Measurements from ENCODE around the gene CACNB4.
A peak's percentile ranks its signal among the peaks of the same experiment; 100 is the strongest.
"Not testable (repeated sequence)": the region's sequence is repeated elsewhere in the genome, so short reads cannot be mapped to it uniquely, and the experiment has no call there.

Gene CACNB4

GRCh38 chr2:152097801-152098495, 896 bp downstream of the CACNB4 start:
- Mint-ChIP-seq H3K27ac (peak overlapping the region; percentile 51), H3K4me1 (peaks cover 27 to 42% of the 10 kb centered on the region in 2 donors), H3K36me3 (no peaks in the 10 kb centered on the region), H3K9me3 (no peaks in the 10 kb centered on the region), H3K27me3 (peaks cover 27 to 31% of the 10 kb centered on the region in 2 donors), H3K4me3 (peak overlapping the region; percentile 83 to 94)
- DNase-seq, result no peak
- peak; percentile 47 to 54 for ATAC-seq (replicated peaks)

- DNase-seq (no peak), ATAC-seq (replicated peaks) (peak in 1 of 2 donors; percentile 22)
- H3K27ac Mint-ChIP-seq, result peak overlapping the region; percentile 51
- peaks cover 27 to 42% of the 10 kb centered on the region in 2 donors for H3K4me1 Mint-ChIP-seq
- H3K36me3 Mint-ChIP-seq, result no peaks in the 10 kb centered on the region
- peaks cover 27 to 31% of the 10 kb centered on the region in 2 donors for H3K27me3 Mint-ChIP-seq
- H3K4me3 Mint-ChIP-seq, result peak overlapping the region; percentile 83 to 94
- no peaks in the 10 kb centered on the region for H3K9me3 Mint-ChIP-seq
Observed at GRCh38 chr2:152097290-152097800, 1.5 kb downstream of the CACNB4 start.

DNA sequence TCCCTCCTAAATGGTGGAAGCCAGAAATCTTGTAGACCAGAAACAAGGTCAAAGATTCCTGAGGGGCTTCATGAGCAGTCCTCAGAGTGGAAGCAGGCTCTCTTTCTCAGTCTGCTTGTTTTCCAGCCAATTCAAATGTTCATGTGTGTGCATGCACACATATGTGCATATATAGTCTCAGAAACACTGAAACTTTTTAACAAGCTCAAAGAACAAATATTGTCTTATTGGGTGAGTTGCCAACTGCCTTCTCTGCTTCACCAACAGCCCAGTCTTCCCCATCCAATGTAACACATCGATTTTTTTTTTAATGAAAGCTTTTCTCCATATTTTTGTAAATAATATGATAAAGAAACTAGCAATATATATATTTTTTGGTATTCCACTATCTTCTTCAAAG, 3.7 kb downstream of the CACNB4 start:
- Mint-ChIP-seq H3K9me3 (no peaks in the 10 kb centered on the region), H3K27ac (no peak overlapping the region), H3K4me1 (peaks cover 24 to 42% of the 10 kb centered on the region in 2 donors), H3K36me3 (no peaks in the 10 kb centered on the region), H3K4me3 (no peak overlapping the region), H3K27me3 (peaks cover 22 to 27% of the 10 kb centered on the region in 2 donors)
- DNase-seq (no peak), ATAC-seq (replicated peaks) (no peak)

GRCh38 chr2:152094014-152094413, 4.8 kb downstream of the CACNB4 start:
- DNase-seq (no peak), ATAC-seq (replicated peaks) (no peak)
- peaks cover 18 to 39% of the 10 kb centered on the region in 2 donors for H3K4me1 Mint-ChIP-seq
- H3K27me3 Mint-ChIP-seq, result peaks cover 12 to 15% of the 10 kb centered on the region in 2 donors
- H3K9me3 Mint-ChIP-seq, result no peaks in the 10 kb centered on the region
- H3K4me3 Mint-ChIP-seq, result no peak overlapping the region
- H3K36me3 Mint-ChIP-seq, result no peaks in the 10 kb centered on the region
- no peak overlapping the region for H3K27ac Mint-ChIP-seq

GRCh38 chr2:152093464-152093863, 5.4 kb downstream of the CACNB4 start:
- ATAC-seq (replicated peaks), result no peak
- Mint-ChIP-seq H3K36me3 (no peaks in the 10 kb centered on the region), H3K4me3 (no peak overlapping the region), H3K27ac (no peak overlapping the region), H3K4me1 (peaks cover 18 to 35% of the 10 kb centered on the region in 2 donors), H3K27me3 (peaks cover 10 to 12% of the 10 kb centered on the region in 2 donors), H3K9me3 (no peaks in the 10 kb centered on the region)
- no peak for DNase-seq

GRCh38 chr2:152092095-152092494, 6.7 kb downstream of the CACNB4 start:
- no peaks in the 10 kb centered on the region for H3K9me3 Mint-ChIP-seq
- peaks cover 0 to 2% of the 10 kb centered on the region in 2 donors for H3K27me3 Mint-ChIP-seq
- no peaks in the 10 kb centered on the region for H3K36me3 Mint-ChIP-seq
- ATAC-seq (replicated peaks) (no peak), DNase-seq (no peak)
- no peak overlapping the region for H3K4me3 Mint-ChIP-seq
- peaks cover 8 to 21% of the 10 kb centered on the region in 2 donors for H3K4me1 Mint-ChIP-seq
- no peak overlapping the region for H3K27ac Mint-ChIP-seq

DNA sequence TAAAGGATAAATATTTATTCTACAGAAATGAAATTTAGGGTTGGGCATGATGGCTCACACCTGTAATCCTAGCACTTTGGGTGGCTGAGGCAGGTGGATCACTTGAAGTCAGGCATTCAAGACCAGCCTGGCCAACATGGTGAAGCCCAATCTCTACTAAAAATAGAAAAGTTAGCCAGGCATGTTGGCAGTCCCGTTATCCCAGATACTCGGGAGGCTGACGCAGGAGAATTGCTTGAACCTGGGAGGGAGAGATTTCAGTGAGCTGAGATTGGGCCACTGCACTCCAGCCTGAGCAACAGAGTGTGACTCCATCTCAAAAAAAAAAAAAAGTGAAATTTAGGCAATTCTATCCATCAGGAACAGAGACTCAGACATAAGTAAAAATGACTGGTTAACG, 8.1 kb downstream of the CACNB4 start:
- peaks cover 8 to 18% of the 10 kb centered on the region in 2 donors for H3K4me1 Mint-ChIP-seq
- not testable (repeated sequence) for H3K27me3 Mint-ChIP-seq; H3K27ac Mint-ChIP-seq; ATAC-seq (replicated peaks); H3K4me3 Mint-ChIP-seq; DNase-seq; H3K9me3 Mint-ChIP-seq; H3K36me3 Mint-ChIP-seq

DNA sequence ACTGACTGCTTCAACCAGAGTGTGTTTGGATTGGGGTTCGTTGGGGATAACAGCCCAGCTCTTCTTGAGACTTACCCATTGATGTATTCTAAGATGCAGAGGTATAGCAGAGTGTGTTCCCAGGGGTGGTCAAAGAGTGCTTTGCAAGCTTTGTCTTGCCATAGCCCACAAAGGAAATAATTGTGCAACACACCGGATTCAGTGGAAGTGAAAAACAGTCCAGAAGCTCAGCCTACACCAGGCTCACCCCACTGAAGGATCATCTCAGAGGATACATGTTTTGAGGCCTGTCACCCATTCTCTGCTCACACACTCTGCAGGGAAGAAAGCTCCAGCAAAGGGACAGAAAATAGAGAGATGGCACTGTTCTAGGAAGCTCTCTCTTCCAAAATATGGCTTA, 9.6 kb downstream of the CACNB4 start:
- DNase-seq (no peak), ATAC-seq (replicated peaks) (no peak)
- no peak overlapping the region for H3K27ac Mint-ChIP-seq
- no peaks in the 10 kb centered on the region for H3K36me3 Mint-ChIP-seq
- H3K27me3 Mint-ChIP-seq, result no peaks in the 10 kb centered on the region
- H3K9me3 Mint-ChIP-seq, result no peaks in the 10 kb centered on the region
- H3K4me3 Mint-ChIP-seq, result no peak overlapping the region
- peaks cover 8 to 15% of the 10 kb centered on the region in 2 donors for H3K4me1 Mint-ChIP-seq

GRCh38 chr2:152088006-152088405, 10.8 kb downstream of the CACNB4 start:
- Mint-ChIP-seq H3K36me3 (no peaks in the 10 kb centered on the region), H3K4me3 (no peak overlapping the region), H3K4me1 (peaks cover 2 to 6% of the 10 kb centered on the region in 2 donors), H3K9me3 (no peaks in the 10 kb centered on the region), H3K27me3 (no peaks in the 10 kb centered on the region), H3K27ac (no peak overlapping the region)
- DNase-seq, result no peak
- no peak for ATAC-seq (replicated peaks)

GRCh38 chr2:152086231-152086630, 12.6 kb downstream of the CACNB4 start:
- peaks cover 2 to 6% of the 10 kb centered on the region in 2 donors for H3K4me1 Mint-ChIP-seq
- no peak overlapping the region for H3K27ac Mint-ChIP-seq
- no peaks in the 10 kb centered on the region for H3K27me3 Mint-ChIP-seq
- no peak for DNase-seq
- no peaks in the 10 kb centered on the region for H3K9me3 Mint-ChIP-seq
- no peak overlapping the region for H3K4me3 Mint-ChIP-seq
- no peaks in the 10 kb centered on the region for H3K36me3 Mint-ChIP-seq
- no peak for ATAC-seq (replicated peaks)

GRCh38 chr2:152084076-152084475, 14.8 kb downstream of the CACNB4 start:
- Mint-ChIP-seq H3K4me3 (no peak overlapping the region), H3K36me3 (no peaks in the 10 kb centered on the region), H3K4me1 (peaks cover under 1 to 2% of the 10 kb centered on the region in 2 donors), H3K9me3 (no peaks in the 10 kb centered on the region), H3K27me3 (no peaks in the 10 kb centered on the region), H3K27ac (no peak overlapping the region)
- DNase-seq, result no peak
- no peak for ATAC-seq (replicated peaks)

DNA sequence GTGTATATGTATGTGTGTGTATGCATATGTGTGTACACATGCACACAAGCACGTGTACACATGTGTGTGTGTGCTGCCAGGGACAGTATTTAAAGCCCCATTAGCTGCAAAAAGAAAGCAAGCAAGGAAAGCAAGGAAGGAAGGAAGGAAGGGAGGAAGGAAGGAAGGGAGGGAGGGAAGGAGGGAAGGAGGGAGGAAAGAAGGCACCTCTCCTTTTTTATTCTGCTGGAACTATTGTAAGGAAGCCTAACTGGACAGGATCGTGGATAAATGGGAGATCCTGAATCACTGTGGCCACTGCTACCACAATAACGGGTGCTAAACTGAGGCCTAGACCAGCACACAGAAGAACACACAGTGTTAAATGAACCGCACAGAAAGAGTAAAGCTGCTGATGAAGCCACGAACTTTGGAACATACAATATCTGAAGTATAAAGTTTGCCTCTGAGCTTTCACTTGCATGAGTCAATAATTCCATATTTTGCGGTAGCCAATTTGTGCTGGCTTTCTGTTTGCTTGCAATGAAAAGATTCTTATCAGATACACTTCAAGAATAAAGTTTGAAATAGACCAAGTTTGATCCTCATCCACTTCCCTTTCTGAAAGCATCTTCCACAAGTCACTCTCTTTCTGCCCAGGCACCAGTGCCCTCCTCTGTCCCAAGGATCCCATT, 15.5 kb downstream of the CACNB4 start:
- Mint-ChIP-seq H3K27ac (no peak overlapping the region), H3K4me3 (no peak overlapping the region), H3K4me1 (no peaks in the 10 kb centered on the region), H3K36me3 (no peaks in the 10 kb centered on the region), H3K9me3 (no peaks in the 10 kb centered on the region), H3K27me3 (no peaks in the 10 kb centered on the region)
- ATAC-seq (replicated peaks) (no peak), DNase-seq (no peak)

DNA sequence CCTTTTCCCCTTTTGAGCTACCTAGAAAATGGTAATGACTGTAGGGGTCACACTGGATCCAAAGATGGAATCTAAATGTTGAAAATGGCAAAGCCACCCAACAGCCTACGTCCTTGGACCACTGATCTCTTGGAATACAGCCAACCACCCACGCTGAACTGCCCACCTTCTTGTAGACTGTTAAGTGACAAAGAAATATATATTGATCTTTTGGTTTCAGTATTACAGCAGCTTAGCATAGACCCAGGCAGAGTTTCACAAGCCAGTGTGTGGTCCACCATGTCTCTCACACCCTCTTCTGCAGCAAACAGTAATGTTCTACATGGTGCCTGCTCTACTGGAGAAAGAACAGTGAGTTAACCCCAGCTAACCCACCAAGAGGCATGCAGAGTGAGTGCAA, 20.2 kb downstream of the CACNB4 start:
- ATAC-seq (replicated peaks), result peak in 1 of 2 donors; percentile 34
- Mint-ChIP-seq H3K4me1 (no peaks in the 10 kb centered on the region), H3K9me3 (peaks cover 4% of the 10 kb centered on the region in 2 donors)

DNA sequence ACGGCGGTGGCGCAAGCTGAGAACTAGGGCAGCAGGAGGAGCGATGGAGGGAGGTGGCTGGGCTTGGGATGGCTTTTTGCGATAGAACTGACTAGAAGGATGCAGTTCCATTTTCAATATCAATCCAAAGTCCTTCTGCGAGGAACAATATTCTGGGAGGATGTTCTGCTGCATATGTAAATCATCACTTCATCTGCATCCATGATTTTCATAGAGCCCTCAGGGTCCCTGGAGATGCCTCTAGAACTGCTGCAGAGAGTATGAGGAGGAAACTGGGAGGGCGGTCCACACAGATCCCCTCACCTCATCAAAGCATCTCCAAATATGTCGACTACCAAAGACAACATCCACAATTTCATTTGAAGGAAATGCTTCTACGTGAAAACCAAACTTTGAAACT, 20.8 kb downstream of the CACNB4 start:
- ATAC-seq (replicated peaks) (no peak), DNase-seq (no peak)
- Mint-ChIP-seq H3K27me3 (no peaks in the 10 kb centered on the region), H3K9me3 (peaks cover 4% of the 10 kb centered on the region in 2 donors), H3K4me1 (no peaks in the 10 kb centered on the region), H3K36me3 (peaks cover 0 to 3% of the 10 kb centered on the region in 2 donors), H3K27ac (no peak overlapping the region), H3K4me3 (no peak overlapping the region)

More for the DNA sequence above, 20.2 kb downstream of the CACNB4 start:
- H3K27ac Mint-ChIP-seq, result no peak overlapping the region
- no peak overlapping the region for H3K4me3 Mint-ChIP-seq
- DNase-seq, result no peak
- peaks cover 0 to 3% of the 10 kb centered on the region in 2 donors for H3K36me3 Mint-ChIP-seq
- no peaks in the 10 kb centered on the region for H3K27me3 Mint-ChIP-seq
